ENCODE measurements around the gene LCLAT1.

The LCLAT1 gene

DNA sequence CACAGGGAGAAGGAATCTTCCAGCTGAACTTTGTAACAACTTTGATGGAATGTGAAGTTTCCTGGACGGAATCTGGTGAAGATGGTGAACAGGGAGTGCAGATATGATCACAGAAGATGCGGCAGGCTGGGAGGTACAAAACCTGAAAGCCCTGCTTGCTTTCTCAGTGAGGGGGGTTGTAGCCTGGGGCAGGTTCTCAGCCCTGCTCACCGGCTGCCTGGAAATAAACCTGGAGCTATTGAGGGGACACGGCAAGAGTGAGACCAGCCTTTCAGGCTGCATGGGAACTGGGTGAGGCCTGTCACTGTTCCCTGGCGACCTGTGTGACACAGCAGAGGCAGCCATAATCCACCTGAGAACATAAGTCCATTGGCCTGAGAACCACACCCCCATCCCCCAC lies 174.8 kb downstream of the LCLAT1 start:
- ChIA-PET POLR2A (no interaction called here), CTCF (interaction anchor here (0.6 kb wide), 1 partner anchor 487 kb away, joined by 3 read pairs; no protein-coding TSS in a partner anchor)
- Histone ChIP-seq H3K36me3 (ENCODE audit: control insufficient read depth in 4 of 4, insufficient read depth in 4 of 4, low read length in 3 of 4) (peaks cover 0 to 11% (median 8%) of the 10 kb centered on the region in 4 experiments), H3K4me3 (ENCODE audit: control insufficient read depth in 1 of 7, extremely low read depth in 1 of 7, insufficient read depth in 4 of 7, low read depth in 2 of 7, low read length in 6 of 7) (no peak overlapping the region), H3K27me3 (replicated peaks in 2 of 5; ENCODE audit: control insufficient read depth in 4 of 5, insufficient read depth in 5 of 5, low read length in 4 of 5) (no peaks in the 10 kb centered on the region), H3K27ac (ENCODE audit: insufficient read depth in 1 of 2, low read depth in 1 of 2, low read length in 2 of 2, poor library complexity in 1 of 2, severe bottlenecking in 2 of 2) (no peak overlapping the region), H3K9me3 (ENCODE audit: control extremely low read depth in 1 of 5, control insufficient read depth in 4 of 5, insufficient read depth in 2 of 5, low read depth in 1 of 5, low read length in 4 of 5) (peaks cover 0 to 2% (median 0%) of the 10 kb centered on the region in 5 experiments), H3K4me1 (ENCODE audit: control extremely low read depth in 1 of 4, control insufficient read depth in 4 of 4, insufficient read depth in 4 of 4, low read length in 3 of 4) (no peaks in the 10 kb centered on the region)
- WGBS (ENCODE audit: insufficient coverage), result 100% methylated on average over 4 of the region's 5 CpGs
- no peak for DNase-seq

DNA sequence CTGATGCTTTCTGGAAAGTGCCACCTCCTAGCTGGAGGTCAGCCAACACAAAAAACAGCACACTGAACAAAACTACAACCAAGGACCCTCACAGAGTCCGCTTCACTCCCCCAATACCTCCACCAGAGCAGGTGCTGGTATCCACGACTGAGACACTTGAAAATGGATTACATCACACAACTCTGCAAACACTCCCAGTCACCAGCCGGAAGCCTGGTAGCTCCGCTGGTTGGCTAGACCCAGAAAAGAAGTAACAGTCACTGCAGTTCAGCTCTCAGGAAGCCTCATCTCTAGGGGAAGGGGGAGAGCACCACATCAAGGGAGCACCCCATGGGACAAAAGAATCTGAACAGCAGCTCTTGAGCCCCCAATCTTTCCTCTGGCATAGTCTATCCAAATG lies 175.4 kb downstream of the LCLAT1 start:
- 100% methylated on average over 1 of the region's 4 CpGs for WGBS (ENCODE audit: insufficient coverage)
- POLR2A ChIA-PET, result no interaction called here
- Histone ChIP-seq H3K4me3 (ENCODE audit: control insufficient read depth in 1 of 7, extremely low read depth in 1 of 7, insufficient read depth in 4 of 7, low read depth in 2 of 7, low read length in 6 of 7) (no peak overlapping the region), H3K27me3 (replicated peaks in 2 of 5; ENCODE audit: control insufficient read depth in 4 of 5, insufficient read depth in 5 of 5, low read length in 4 of 5) (no peaks in the 10 kb centered on the region), H3K36me3 (ENCODE audit: control insufficient read depth in 4 of 4, insufficient read depth in 4 of 4, low read length in 3 of 4) (peaks cover 0 to 11% (median 8%) of the 10 kb centered on the region in 4 experiments), H3K4me1 (ENCODE audit: control extremely low read depth in 1 of 4, control insufficient read depth in 4 of 4, insufficient read depth in 4 of 4, low read length in 3 of 4) (no peaks in the 10 kb centered on the region), H3K27ac (ENCODE audit: insufficient read depth in 1 of 2, low read depth in 1 of 2, low read length in 2 of 2, poor library complexity in 1 of 2, severe bottlenecking in 2 of 2) (no peak overlapping the region), H3K9me3 (ENCODE audit: control extremely low read depth in 1 of 5, control insufficient read depth in 4 of 5, insufficient read depth in 2 of 5, low read depth in 1 of 5, low read length in 4 of 5) (peaks cover 0 to 2% (median 0%) of the 10 kb centered on the region in 5 experiments)
- no peak for DNase-seq
- CTCF ChIA-PET, result interaction anchor here (0.6 kb wide), 1 partner anchor 488 kb away, joined by 3 read pairs; no protein-coding TSS in a partner anchor

DNA sequence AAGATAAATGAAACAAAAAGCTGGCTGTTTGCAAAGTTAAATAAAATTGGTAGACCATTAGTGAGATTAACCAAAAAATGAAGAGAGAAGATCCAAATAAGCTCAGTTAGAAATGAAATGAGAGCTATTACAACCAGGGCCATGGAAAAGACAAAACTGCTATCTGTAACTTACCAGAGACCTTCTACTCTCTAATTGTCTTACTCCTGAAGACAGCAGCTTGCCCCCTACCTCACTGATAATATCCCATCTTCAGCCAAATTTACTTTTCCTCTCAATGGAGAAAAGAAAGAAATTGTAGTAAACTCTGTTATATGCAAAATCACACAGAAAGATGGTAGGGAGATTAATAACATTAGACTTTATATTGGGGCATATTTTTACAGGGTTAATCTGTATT lies 178.2 kb downstream of the LCLAT1 start:
- no peak overlapping the region for H3K27ac ChIP-seq (ENCODE audit: insufficient read depth in 1 of 2, low read depth in 1 of 2, low read length in 2 of 2, poor library complexity in 1 of 2, severe bottlenecking in 2 of 2)
- H3K36me3 ChIP-seq (ENCODE audit: control insufficient read depth in 4 of 4, insufficient read depth in 4 of 4, low read length in 3 of 4), result peaks cover 0 to 11% (median 8%) of the 10 kb centered on the region in 4 experiments
- H3K27me3 ChIP-seq (replicated peaks in 2 of 5; ENCODE audit: control insufficient read depth in 4 of 5, insufficient read depth in 5 of 5, low read length in 4 of 5), result no peaks in the 10 kb centered on the region
- no peak overlapping the region for H3K4me3 ChIP-seq (ENCODE audit: control insufficient read depth in 1 of 7, extremely low read depth in 1 of 7, insufficient read depth in 4 of 7, low read depth in 2 of 7, low read length in 6 of 7)
- ChIA-PET CTCF (no interaction called here), POLR2A (no interaction called here)
- no peaks in the 10 kb centered on the region for H3K9me3 ChIP-seq (ENCODE audit: control extremely low read depth in 1 of 5, control insufficient read depth in 4 of 5, insufficient read depth in 2 of 5, low read depth in 1 of 5, low read length in 4 of 5)
- H3K4me1 ChIP-seq (ENCODE audit: control extremely low read depth in 1 of 4, control insufficient read depth in 4 of 4, insufficient read depth in 4 of 4, low read length in 3 of 4), result no peaks in the 10 kb centered on the region
- no peak for DNase-seq

DNA sequence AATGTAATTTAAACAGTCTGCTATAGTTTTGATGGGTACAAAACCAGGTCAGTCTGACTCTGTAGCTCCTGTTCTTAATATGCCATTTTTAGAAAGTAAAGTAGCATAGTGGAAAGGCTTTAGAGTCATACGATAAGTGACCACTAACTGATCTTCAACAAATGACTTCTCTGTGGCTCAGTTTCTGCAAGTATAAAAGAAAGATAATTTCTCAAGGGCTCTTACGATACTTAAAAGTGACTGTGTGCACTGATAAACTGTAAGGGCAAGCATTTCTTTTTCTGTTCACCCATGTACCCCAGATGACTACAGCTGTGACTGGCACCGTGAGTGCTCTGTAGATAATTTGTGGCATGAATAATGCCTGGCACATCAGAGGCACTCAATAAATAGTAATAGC lies 178.7 kb downstream of the LCLAT1 start:
- POLR2A ChIA-PET, result no interaction called here
- H3K4me3 ChIP-seq (ENCODE audit: control insufficient read depth in 1 of 7, extremely low read depth in 1 of 7, insufficient read depth in 4 of 7, low read depth in 2 of 7, low read length in 6 of 7), result no peak overlapping the region
- no peaks in the 10 kb centered on the region for H3K9me3 ChIP-seq (ENCODE audit: control extremely low read depth in 1 of 5, control insufficient read depth in 4 of 5, insufficient read depth in 2 of 5, low read depth in 1 of 5, low read length in 4 of 5)
- WGBS (ENCODE audit: insufficient coverage), result 93% methylated on average over 2 of the region's 3 CpGs
- peak in 2 of 3 donors; percentile 1 to 31 for DNase-seq
- H3K27ac ChIP-seq (ENCODE audit: insufficient read depth in 1 of 2, low read depth in 1 of 2, low read length in 2 of 2, poor library complexity in 1 of 2, severe bottlenecking in 2 of 2), result no peak overlapping the region
- no peaks in the 10 kb centered on the region for H3K27me3 ChIP-seq (replicated peaks in 2 of 5; ENCODE audit: control insufficient read depth in 4 of 5, insufficient read depth in 5 of 5, low read length in 4 of 5)
- CTCF ChIA-PET, result no interaction called here
- peaks cover 0 to 1% (median under 1%) of the 10 kb centered on the region in 4 experiments for H3K4me1 ChIP-seq (ENCODE audit: control extremely low read depth in 1 of 4, control insufficient read depth in 4 of 4, insufficient read depth in 4 of 4, low read length in 3 of 4)
- peaks cover 0 to 11% (median 8%) of the 10 kb centered on the region in 4 experiments for H3K36me3 ChIP-seq (ENCODE audit: control insufficient read depth in 4 of 4, insufficient read depth in 4 of 4, low read length in 3 of 4)

DNA sequence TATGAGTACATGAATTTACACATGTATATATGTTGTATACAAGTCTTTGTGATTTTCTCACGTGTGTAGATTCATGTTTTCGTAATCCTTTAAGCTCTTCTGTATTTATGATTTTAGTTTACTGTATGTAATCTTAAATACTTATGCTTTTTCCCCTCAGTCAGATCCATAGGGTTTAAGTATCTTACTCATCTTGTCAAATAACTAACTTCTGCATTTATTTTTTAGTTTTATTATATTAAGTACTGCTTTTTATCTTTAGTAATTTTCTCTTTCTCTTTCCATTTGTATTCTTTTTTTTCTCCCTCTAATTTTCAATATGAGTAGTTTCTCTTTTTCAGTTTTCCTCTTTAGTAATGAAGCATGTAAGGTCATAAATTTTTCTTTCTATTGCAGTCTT lies 179.4 kb downstream of the LCLAT1 start:
- no peak overlapping the region for H3K27ac ChIP-seq (ENCODE audit: insufficient read depth in 1 of 2, low read depth in 1 of 2, low read length in 2 of 2, poor library complexity in 1 of 2, severe bottlenecking in 2 of 2)
- peaks cover 0 to 8% (median 7%) of the 10 kb centered on the region in 4 experiments for H3K4me1 ChIP-seq (ENCODE audit: control extremely low read depth in 1 of 4, control insufficient read depth in 4 of 4, insufficient read depth in 4 of 4, low read length in 3 of 4)
- WGBS (ENCODE audit: insufficient coverage), result no CpG with 5 or more reads among the region's 2 CpGs
- H3K4me3 ChIP-seq (ENCODE audit: control insufficient read depth in 1 of 7, extremely low read depth in 1 of 7, insufficient read depth in 4 of 7, low read depth in 2 of 7, low read length in 6 of 7), result no peak overlapping the region
- H3K36me3 ChIP-seq (ENCODE audit: control insufficient read depth in 4 of 4, insufficient read depth in 4 of 4, low read length in 3 of 4), result peaks cover 0 to 9% (median 5%) of the 10 kb centered on the region in 4 experiments
- peak in 1 of 3 donors; percentile 5 for DNase-seq
- POLR2A ChIA-PET, result no interaction called here
- CTCF ChIA-PET, result no interaction called here
- no peaks in the 10 kb centered on the region for H3K27me3 ChIP-seq (replicated peaks in 2 of 5; ENCODE audit: control insufficient read depth in 4 of 5, insufficient read depth in 5 of 5, low read length in 4 of 5)
- H3K9me3 ChIP-seq (ENCODE audit: control extremely low read depth in 1 of 5, control insufficient read depth in 4 of 5, insufficient read depth in 2 of 5, low read depth in 1 of 5, low read length in 4 of 5), result no peaks in the 10 kb centered on the region

DNA sequence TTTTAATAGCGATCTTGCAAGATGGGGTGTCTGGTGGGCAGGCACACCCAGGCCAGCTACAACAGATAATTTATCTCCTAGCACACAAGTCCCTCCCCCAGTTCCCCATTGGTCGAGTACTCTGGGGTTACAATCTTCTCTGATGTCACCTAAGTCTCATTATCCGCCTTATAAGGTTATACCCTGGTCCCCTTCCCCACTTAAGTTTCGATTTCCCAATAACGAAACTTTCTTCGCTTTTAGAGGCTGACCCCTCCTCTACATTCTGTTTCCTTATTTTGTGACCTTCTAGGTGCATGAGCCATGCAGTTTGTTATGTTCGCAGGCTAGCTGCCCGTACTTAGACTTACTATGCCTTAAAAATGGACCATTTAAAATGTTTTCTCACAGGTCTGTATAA lies 180.1 kb downstream of the LCLAT1 start:
- Histone ChIP-seq H3K27me3 (replicated peaks in 2 of 5; ENCODE audit: control insufficient read depth in 4 of 5, insufficient read depth in 5 of 5, low read length in 4 of 5) (no peaks in the 10 kb centered on the region), H3K9me3 (ENCODE audit: control extremely low read depth in 1 of 5, control insufficient read depth in 4 of 5, insufficient read depth in 2 of 5, low read depth in 1 of 5, low read length in 4 of 5) (no peaks in the 10 kb centered on the region), H3K27ac (ENCODE audit: insufficient read depth in 1 of 2, low read depth in 1 of 2, low read length in 2 of 2, poor library complexity in 1 of 2, severe bottlenecking in 2 of 2) (no peak overlapping the region), H3K4me3 (ENCODE audit: control insufficient read depth in 1 of 7, extremely low read depth in 1 of 7, insufficient read depth in 4 of 7, low read depth in 2 of 7, low read length in 6 of 7) (no peak overlapping the region), H3K36me3 (ENCODE audit: control insufficient read depth in 4 of 4, insufficient read depth in 4 of 4, low read length in 3 of 4) (peaks cover 0 to 1% (median 0%) of the 10 kb centered on the region in 4 experiments), H3K4me1 (ENCODE audit: control extremely low read depth in 1 of 4, control insufficient read depth in 4 of 4, insufficient read depth in 4 of 4, low read length in 3 of 4) (peaks cover 0 to 9% (median 7%) of the 10 kb centered on the region in 4 experiments)
- ChIA-PET POLR2A (no interaction called here), CTCF (no interaction called here)
- no peak for DNase-seq
- WGBS (ENCODE audit: insufficient coverage), result 99% methylated on average over 6 of the region's 8 CpGs

DNA sequence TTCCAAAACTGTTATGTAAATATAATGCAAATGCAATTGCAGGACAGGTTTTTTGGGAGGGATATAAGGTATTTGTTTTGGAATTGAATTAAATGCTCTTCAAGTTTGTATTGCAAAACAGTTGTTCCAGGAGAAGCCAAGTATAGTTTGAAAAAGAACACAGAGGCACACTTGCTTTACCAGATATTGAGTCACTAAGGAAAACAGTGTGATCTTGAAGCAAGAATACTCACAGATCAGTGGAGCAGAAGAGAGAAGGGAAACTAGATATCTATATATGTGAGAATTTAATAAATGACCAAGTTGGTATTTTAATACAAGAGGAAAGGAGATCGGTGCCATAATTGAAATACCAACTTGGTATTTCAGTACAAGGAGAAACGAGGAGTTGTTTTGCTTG lies 181.3 kb downstream of the LCLAT1 start:
- 100% methylated on average over 1 of the region's 2 CpGs for WGBS (ENCODE audit: insufficient coverage)
- Histone ChIP-seq H3K27me3 (replicated peaks in 2 of 5; ENCODE audit: control insufficient read depth in 4 of 5, insufficient read depth in 5 of 5, low read length in 4 of 5) (no peaks in the 10 kb centered on the region), H3K9me3 (ENCODE audit: control extremely low read depth in 1 of 5, control insufficient read depth in 4 of 5, insufficient read depth in 2 of 5, low read depth in 1 of 5, low read length in 4 of 5) (no peaks in the 10 kb centered on the region), H3K4me3 (ENCODE audit: control insufficient read depth in 1 of 7, extremely low read depth in 1 of 7, insufficient read depth in 4 of 7, low read depth in 2 of 7, low read length in 6 of 7) (no peak overlapping the region), H3K36me3 (ENCODE audit: control insufficient read depth in 4 of 4, insufficient read depth in 4 of 4, low read length in 3 of 4) (no peaks in the 10 kb centered on the region), H3K27ac (ENCODE audit: insufficient read depth in 1 of 2, low read depth in 1 of 2, low read length in 2 of 2, poor library complexity in 1 of 2, severe bottlenecking in 2 of 2) (no peak overlapping the region), H3K4me1 (ENCODE audit: control extremely low read depth in 1 of 4, control insufficient read depth in 4 of 4, insufficient read depth in 4 of 4, low read length in 3 of 4) (peaks cover 0 to 9% (median 7%) of the 10 kb centered on the region in 4 experiments)
- DNase-seq, result no peak
- POLR2A ChIA-PET, result no interaction called here
- CTCF ChIA-PET, result no interaction called here

Measured in common myeloid progenitor, CD34-positive (primary cell).